K562 (cell line): ENCODE measurements around the gene ADAMTS15. TPM values are rescaled to one million over a fixed set of nuclear protein-coding genes. Genes with fewer than 3 reads are reported as not detected.

Source experiments
- ATAC-seq: fragments of 200-7000 bp; cut with Tn5 transposase; 3 replicates; pipeline ENCODE4 v1.9.1; 2020; ENCODE audit warnings: moderate library complexity
- BruUV-seq: library from RNA; stranded (reverse); fragments of 400-500 nt; replicated peaks from 2 replicates; lab custom pipeline; 2021; lab: Mats Ljungman, UMichigan
- CTCF ChIA-PET: fragments of 300-600 bp; formaldehyde crosslinking; extraction: SDS; loops from one replicate; lab custom pipeline; 2021; ENCODE audit warnings: low intra/inter-chr PET ratio; lab: Yijun Ruan, JAX
- POLR2A ChIA-PET: fragments of 300-600, 350-650 bp; sonication (Branson Sonifier 250); formaldehyde crosslinking; extraction: SDS; loops from one replicate; lab custom pipeline; 2021; ENCODE audit warnings: antibody characterized with exemption, inconsistent platforms; lab: Yijun Ruan, JAX
- DNase-seq, 4 experiments: peaks; one replicate each; pipeline versions ENCODE4 v3.0.0 to v3.0.0-alpha.2; 2011 to 2018; ENCODE audit warnings: low spot score in 3 of 4, mixed read lengths in 3 of 4; ENCODE audit errors: extremely low read depth in 1 of 4
- FAIRE-seq: peaks from 2 replicates; lab custom pipeline; 2011; peaks lifted over from hg19 to GRCh38; lab: Jason Lieb, UNC
- H2AFZ ChIP-seq: 2 replicates; pipeline ENCODE4 v1.6.0; 2011; ENCODE audit warnings: low read depth, low read length, control low read depth, inconsistent platforms
- H3K27ac ChIP-seq: fragments of 200-600 bp; 3 replicates; pipeline ENCODE4 v1.8.0; 2011; ENCODE audit warnings: low read depth, mild to moderate bottlenecking, control low read depth, inconsistent platforms, low read length, moderate library complexity, mixed read lengths; ENCODE audit errors: extremely low read depth
- H3K27me3 ChIP-seq, 2 experiments: fragments of 300-600 bp in 1 of 2; 2 replicates in 1 of 2; 3 replicates in 1 of 2; pipeline versions ENCODE4 v1.6.0 to v1.8.0; 2011; ENCODE audit warnings: inconsistent platforms in 2 of 2, low read length in 2 of 2, mild to moderate bottlenecking in 1 of 2, mixed read lengths in 1 of 2, moderate library complexity in 1 of 2; ENCODE audit not compliant: control insufficient read depth in 2 of 2, insufficient read depth in 2 of 2
- H3K36me3 ChIP-seq: fragments of 300-600 bp; 3 replicates; pipeline ENCODE4 v1.8.0; 2011; ENCODE audit warnings: mild to moderate bottlenecking, low read length, inconsistent platforms; ENCODE audit not compliant: control insufficient read depth, insufficient read depth
- H3K4me1 ChIP-seq, 2 experiments: fragments of 200-600 bp in 1 of 2; replicated peaks in 1 of 2; 2 replicates in 1 of 2; 3 replicates in 1 of 2; pipeline versions ENCODE4 v1.5.1 to v1.8.0; 2011; ENCODE audit warnings: inconsistent platforms in 2 of 2, low read length in 2 of 2, mild to moderate bottlenecking in 1 of 2, mixed read lengths in 1 of 2, moderate library complexity in 1 of 2; ENCODE audit not compliant: control insufficient read depth in 2 of 2, insufficient read depth in 2 of 2
- H3K4me2 ChIP-seq: 2 replicates; pipeline ENCODE4 v1.6.1; 2011; ENCODE audit warnings: low read length, control low read depth, inconsistent platforms, mixed read lengths; ENCODE audit not compliant: insufficient read depth
- H3K4me3 ChIP-seq: fragments of 200-600 bp; sonication (generic), shearing (Covaris generic); 2 replicates; pipeline ENCODE4 v1.5.1; 2016; ENCODE audit warnings: control low read depth, inconsistent platforms
- H3K79me2 ChIP-seq: fragments of 200-600 bp; 3 replicates; pipeline ENCODE4 v1.8.0; 2011; ENCODE audit warnings: low read length, inconsistent platforms; ENCODE audit not compliant: control insufficient read depth, insufficient read depth
- H3K9ac ChIP-seq, 2 experiments: 2 replicates each; pipeline versions ENCODE4 v1.6.0 to v1.6.1; 2011; ENCODE audit warnings: low read depth in 2 of 2, low read length in 2 of 2, control low read depth in 1 of 2, inconsistent platforms in 1 of 2, mild to moderate bottlenecking in 1 of 2, mixed read lengths in 1 of 2; ENCODE audit not compliant: insufficient read depth in 1 of 2
- H3K9me1 ChIP-seq: one replicate; pipeline ENCODE4 v1.6.0; 2011; ENCODE audit warnings: inconsistent platforms, mild to moderate bottlenecking, low read length, moderate library complexity; ENCODE audit not compliant: control insufficient read depth, insufficient read depth
- H3K9me3 ChIP-seq: replicated peaks from 2 replicates; pipeline ENCODE4 v1.5.1; 2011; ENCODE audit warnings: low read depth, low read length, inconsistent platforms; ENCODE audit not compliant: control insufficient read depth, insufficient read depth
- H4K20me1 ChIP-seq: replicated peaks from 2 replicates; pipeline ENCODE4 v1.6.1; 2011; ENCODE audit warnings: low read length, inconsistent platforms, mixed read lengths; ENCODE audit not compliant: control insufficient read depth, insufficient read depth
- L3MBTL2 ChIP-seq: fragments of 450-650 bp; IDR thresholded peaks from 2 replicates; pipeline ENCODE4 v1.6.1; 2016; ENCODE audit warnings: mild to moderate bottlenecking, moderate library complexity
- RB1 ChIP-seq: fragments of 450-650 bp; IDR thresholded peaks from 2 replicates; pipeline ENCODE4 v1.6.1; 2017; ENCODE audit warnings: low read depth, mild to moderate bottlenecking
- SMAD4 ChIP-seq: fragments of 250-450 bp; sonication (Bioruptor Pico); conservative IDR thresholded peaks from 2 replicates; pipeline ENCODE4 v1.8.0; 2021; ENCODE audit warnings: inconsistent platforms, mild to moderate bottlenecking, moderate library complexity
- WGBS: fragments of 100-300 bp; shearing (Covaris generic); methylation state at CpG from one replicate; pipeline ENCODE4 v1.1.6; 2016; ENCODE audit warnings: low coverage, mixed read lengths; ENCODE audit not compliant: insufficient coverage; ENCODE audit errors: missing lambda C conversion rate; 5-methylcytosine and 5-hydroxymethylcytosine counted together
- in situ Hi-C: fragments of 300-500 bp; cut with MboI; formaldehyde crosslinking; loops from 4 replicates; pipeline ENCODE4 v1.15.0; 2018; ENCODE audit warnings: inconsistent platforms, mixed read lengths
- intact Hi-C: fragments of 100-400 bp; cut with micrococcal nuclease; formaldehyde crosslinking; loops from 2 replicates; pipeline ENCODE4 v1.14.2; 2022
- polyA plus RNA-seq, 8 experiments: library from polyadenylated mRNA; depleted of rRNA in 4 of 8; stranded (reverse) in 5 of 8; unstranded in 3 of 8; fragments of >200 nt; fragmentation: Nextera tagmentation in 2 of 8; fragmentation: Illumina TruSeq in 1 of 8; extraction: Ambion mirVana in 2 of 8; extraction: Trizol in 1 of 8; gene quantifications; 2 replicates each; pipeline versions ENCODE4 v1.2.1 to v1.2.3, GENCODE V29; 2011 to 2014; ENCODE audit warnings: inconsistent platforms in 1 of 8, missing spikeins in 1 of 8
- total RNA-seq, 7 experiments: library from RNA; depleted of rRNA in 6 of 7; stranded (reverse); fragments of >200 nt in 6 of 7; fragmentation: Illumina TruSeq in 2 of 7; extraction: Trizol in 2 of 7; gene quantifications; 2 replicates each; pipeline versions ENCODE4 v1.2.1 to v1.2.3, GENCODE V29; 2011 to 2021; ENCODE audit warnings: low replicate concordance in 1 of 7
- TF ChIP-seq, protein P1 (sequence below): fragments of 250-450 bp; sonication (Bioruptor Pico); IDR thresholded peaks from 2 replicates; pipeline ENCODE4 v1.5.0; 2022; ENCODE audit warnings: mild to moderate bottlenecking

Gene ADAMTS15
- total and polyA plus RNA-seq, 9 of the 15 experiments (the other 6 are each of a cell fraction or from before 2014, with no cell fraction given) = 0.04 TPM; not detected in 8

DNA sequence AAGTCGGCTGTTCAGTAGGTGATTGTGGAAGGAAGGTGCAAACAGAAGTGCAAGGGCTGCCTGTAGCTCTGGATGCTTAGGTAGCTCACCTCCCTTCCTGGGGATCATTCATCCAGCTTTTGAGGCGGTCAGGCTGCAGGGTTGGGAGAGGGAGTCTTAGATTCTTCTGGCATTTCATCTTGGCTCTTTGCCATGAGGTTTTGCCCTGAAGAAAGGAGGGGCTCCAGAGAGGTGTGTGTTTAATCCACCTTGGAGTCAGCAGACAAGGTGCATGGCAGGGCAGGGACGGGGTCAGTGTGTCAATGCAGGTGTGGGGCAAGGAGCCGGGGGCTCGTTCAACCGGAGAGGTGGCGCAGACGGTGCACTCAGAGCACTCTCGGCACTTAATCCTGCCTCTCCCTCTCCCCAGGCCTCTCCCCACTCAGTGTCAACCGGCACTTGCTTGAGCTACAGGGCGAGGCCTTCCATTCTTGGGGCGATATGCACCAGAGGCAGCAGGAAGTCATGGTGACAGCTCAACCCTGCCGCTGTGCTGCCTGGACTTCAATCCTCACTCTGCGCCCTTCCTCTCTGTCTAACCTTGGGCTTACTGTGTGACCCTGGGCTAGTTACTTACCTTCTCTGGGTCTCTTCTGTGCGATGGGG is 7.2 kb downstream of the ADAMTS15 start:
- ATAC-seq (no peak), DNase-seq (no peak), FAIRE-seq (no peak)
- Histone ChIP-seq H3K9me1 (no peaks in the 10 kb centered on the region), H3K9me3 (no peaks in the 10 kb centered on the region), H3K36me3 (no peaks in the 10 kb centered on the region), H3K4me3 (no peak overlapping the region), H3K4me1 (no peaks in the 10 kb centered on the region), H4K20me1 (no peaks in the 10 kb centered on the region), H2AFZ (no peak overlapping the region), H3K27ac (no peak overlapping the region), H3K79me2 (no peaks in the 10 kb centered on the region), H3K27me3 (peaks cover 13 to 55% of the 10 kb centered on the region in 2 experiments; a peak in 4 of 5 replicates), H3K4me2 (no peak overlapping the region), H3K9ac (no peak overlapping the region)
- in situ Hi-C loops (no loop called here), intact Hi-C loops (no loop called here)
- CTCF ChIA-PET = no interaction called here
- TF ChIP-seq, protein P1, sequence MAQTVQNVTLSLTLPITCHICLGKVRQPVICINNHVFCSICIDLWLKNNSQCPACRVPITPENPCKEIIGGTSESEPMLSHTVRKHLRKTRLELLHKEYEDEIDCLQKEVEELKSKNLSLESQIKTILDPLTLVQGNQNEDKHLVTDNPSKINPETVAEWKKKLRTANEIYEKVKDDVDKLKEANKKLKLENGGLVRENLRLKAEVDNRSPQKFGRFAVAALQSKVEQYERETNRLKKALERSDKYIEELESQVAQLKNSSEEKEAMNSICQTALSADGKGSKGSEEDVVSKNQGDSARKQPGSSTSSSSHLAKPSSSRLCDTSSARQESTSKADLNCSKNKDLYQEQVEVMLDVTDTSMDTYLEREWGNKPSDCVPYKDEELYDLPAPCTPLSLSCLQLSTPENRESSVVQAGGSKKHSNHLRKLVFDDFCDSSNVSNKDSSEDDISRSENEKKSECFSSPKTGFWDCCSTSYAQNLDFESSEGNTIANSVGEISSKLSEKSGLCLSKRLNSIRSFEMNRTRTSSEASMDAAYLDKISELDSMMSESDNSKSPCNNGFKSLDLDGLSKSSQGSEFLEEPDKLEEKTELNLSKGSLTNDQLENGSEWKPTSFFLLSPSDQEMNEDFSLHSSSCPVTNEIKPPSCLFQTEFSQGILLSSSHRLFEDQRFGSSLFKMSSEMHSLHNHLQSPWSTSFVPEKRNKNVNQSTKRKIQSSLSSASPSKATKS (CRISPR knock-in tag) = no peak
- TF ChIP-seq SMAD4 = no peak
- no peak for TF ChIP-seq RB1
- TF ChIP-seq L3MBTL2 = no peak
- no TSS peak for BruUV-seq
- under 1% methylated on average over 9 of the region's 15 CpGs for WGBS
- POLR2A ChIA-PET = no interaction called here
